AG09309 (cell line): Measurements from ENCODE around the gene BCO1.
"Not testable (repeated sequence)": the region's sequence is repeated elsewhere in the genome, so short reads cannot be mapped to it uniquely, and the experiment has no call there.

Source experiments
- DNase-seq: peaks from one replicate; pipeline ENCODE4 v3.0.0-alpha.2; 2010; ENCODE audit warnings: low read depth
- H3K4me3 ChIP-seq: 2 replicates; pipeline ENCODE4 v1.5.1; 2011; ENCODE audit warnings: mild to moderate bottlenecking, low read depth, low read length, moderate library complexity; ENCODE audit not compliant: control insufficient read depth
- TF ChIP-seq, protein P1 (sequence below): IDR thresholded peaks from 2 replicates; pipeline ENCODE4 v1.5.1; 2011; ENCODE audit warnings: mild to moderate bottlenecking, low read depth, low read length, inconsistent platforms; ENCODE audit not compliant: insufficient read depth, control insufficient read depth; ENCODE audit errors: missing control alignments

Gene BCO1

GRCh38 chr16:81216706-81217105 lies 21.8 kb upstream of the BCO1 start:
- TF ChIP-seq, protein P1, sequence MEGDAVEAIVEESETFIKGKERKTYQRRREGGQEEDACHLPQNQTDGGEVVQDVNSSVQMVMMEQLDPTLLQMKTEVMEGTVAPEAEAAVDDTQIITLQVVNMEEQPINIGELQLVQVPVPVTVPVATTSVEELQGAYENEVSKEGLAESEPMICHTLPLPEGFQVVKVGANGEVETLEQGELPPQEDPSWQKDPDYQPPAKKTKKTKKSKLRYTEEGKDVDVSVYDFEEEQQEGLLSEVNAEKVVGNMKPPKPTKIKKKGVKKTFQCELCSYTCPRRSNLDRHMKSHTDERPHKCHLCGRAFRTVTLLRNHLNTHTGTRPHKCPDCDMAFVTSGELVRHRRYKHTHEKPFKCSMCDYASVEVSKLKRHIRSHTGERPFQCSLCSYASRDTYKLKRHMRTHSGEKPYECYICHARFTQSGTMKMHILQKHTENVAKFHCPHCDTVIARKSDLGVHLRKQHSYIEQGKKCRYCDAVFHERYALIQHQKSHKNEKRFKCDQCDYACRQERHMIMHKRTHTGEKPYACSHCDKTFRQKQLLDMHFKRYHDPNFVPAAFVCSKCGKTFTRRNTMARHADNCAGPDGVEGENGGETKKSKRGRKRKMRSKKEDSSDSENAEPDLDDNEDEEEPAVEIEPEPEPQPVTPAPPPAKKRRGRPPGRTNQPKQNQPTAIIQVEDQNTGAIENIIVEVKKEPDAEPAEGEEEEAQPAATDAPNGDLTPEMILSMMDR, result no peak
- no peak for DNase-seq
- no peak overlapping the region for H3K4me3 ChIP-seq

DNA sequence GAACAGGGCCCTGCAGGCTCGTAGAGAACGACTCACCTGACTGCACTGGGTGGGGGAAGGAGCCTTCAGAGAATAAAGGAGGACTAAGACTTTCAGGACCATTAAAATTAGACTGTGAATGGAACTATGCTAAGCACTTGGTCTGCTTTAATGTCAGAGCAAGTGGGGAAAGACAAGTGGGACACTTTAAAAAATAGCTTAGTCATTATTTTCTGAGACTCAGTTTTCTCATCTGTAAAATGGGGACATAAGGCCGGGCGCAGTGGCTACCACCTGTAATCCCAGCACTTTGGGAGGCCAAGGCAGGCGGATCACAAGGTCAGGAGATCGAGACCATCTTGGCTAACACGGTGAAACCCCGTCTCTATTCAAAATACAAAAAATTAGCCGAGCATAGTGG lies 19.3 kb upstream of the BCO1 start:
- no peak overlapping the region for H3K4me3 ChIP-seq
- no peak for DNase-seq
- TF ChIP-seq, protein P1, result no peak

GRCh38 chr16:81220349-81220748 lies 18.1 kb upstream of the BCO1 start:
- TF ChIP-seq, protein P1, result no peak
- DNase-seq, result no peak
- H3K4me3 ChIP-seq, result no peak overlapping the region

DNA sequence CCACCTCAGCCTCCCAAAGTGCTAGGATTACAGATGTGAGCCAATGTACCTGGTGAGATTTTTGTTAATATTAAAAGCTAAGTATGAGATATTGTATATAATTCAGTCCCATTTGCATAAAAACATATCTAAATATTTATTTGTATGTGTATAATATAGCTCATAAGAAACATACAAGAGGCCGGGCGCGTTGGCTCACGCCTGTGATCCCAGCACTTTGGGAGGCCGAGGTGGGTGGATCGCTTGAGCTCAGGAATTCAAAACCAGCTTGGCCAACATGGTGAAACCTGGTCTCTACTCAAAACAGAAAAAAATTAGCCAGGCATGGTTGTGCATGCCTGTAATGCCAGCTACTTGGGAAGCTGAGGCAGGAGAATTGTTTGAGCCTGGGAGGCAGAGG lies 16.8 kb upstream of the BCO1 start:
- no peak for DNase-seq
- H3K4me3 ChIP-seq, result no peak overlapping the region
- TF ChIP-seq, protein P1, result no peak

DNA sequence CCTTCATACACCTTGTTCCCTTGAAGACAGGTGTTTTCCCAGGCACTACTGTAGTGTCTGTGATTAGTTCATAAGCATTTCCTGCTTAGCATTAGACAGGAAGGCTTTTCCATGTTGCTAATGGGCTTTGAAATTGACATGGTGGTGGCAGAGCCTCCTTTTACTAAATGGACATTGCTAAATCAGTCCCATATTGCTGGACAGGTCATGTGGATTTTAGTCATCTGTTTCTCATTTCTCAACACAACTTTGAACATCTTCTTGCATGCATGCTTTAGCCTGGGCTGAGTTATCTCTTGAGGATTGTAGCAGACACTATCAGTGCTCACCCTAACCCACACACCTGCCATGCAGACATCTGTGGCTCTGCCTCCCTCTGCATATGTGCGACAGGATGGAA lies 13.7 kb upstream of the BCO1 start:
- no peak overlapping the region for H3K4me3 ChIP-seq
- TF ChIP-seq, protein P1, result no peak
- DNase-seq, result no peak

DNA sequence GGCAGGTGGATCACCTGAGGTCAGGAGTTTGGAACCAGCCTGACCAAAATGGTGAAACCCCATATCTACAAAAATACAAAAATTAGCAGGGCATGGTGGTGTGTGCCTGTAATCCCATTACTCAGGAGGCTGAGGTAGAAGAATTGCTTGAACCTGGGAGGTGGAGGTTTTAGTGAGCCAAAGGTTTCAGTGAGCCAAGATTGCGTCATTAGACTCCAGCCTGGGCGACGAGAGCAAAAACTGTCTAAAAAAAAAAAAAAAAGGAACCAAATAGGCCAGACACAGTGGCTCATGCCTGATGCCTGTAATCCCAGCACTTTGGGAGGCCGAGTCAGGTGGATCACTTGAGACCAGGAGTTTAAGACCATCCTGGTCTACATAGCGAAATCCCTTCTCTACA lies 12.8 kb upstream of the BCO1 start:
- DNase-seq, H3K4me3 ChIP-seq: not testable (repeated sequence)

GRCh38 chr16:81227785-81228184 lies 10.7 kb upstream of the BCO1 start:
- TF ChIP-seq, protein P1, result no peak
- no peak overlapping the region for H3K4me3 ChIP-seq
- no peak for DNase-seq
